OCI-LY3 (cell line): ENCODE results near the gene TMA16.

Source experiments
- EZH2phosphoT487 ChIP-seq: fragments of 200-600 bp; shearing (Covaris generic); IDR thresholded peaks from 2 replicates; pipeline ENCODE4 v1.6.1; 2018; ENCODE audit warnings: antibody characterized with exemption, mixed run types, low read depth
- TF ChIP-seq, protein P1 (sequence below): fragments of 200-600, 300-600 bp; sonication (generic); IDR thresholded peaks from 2 replicates; pipeline ENCODE4 v1.5.1; 2014; ENCODE audit warnings: antibody characterized with exemption, low read length, low read depth

- TF ChIP-seq, protein P1, sequence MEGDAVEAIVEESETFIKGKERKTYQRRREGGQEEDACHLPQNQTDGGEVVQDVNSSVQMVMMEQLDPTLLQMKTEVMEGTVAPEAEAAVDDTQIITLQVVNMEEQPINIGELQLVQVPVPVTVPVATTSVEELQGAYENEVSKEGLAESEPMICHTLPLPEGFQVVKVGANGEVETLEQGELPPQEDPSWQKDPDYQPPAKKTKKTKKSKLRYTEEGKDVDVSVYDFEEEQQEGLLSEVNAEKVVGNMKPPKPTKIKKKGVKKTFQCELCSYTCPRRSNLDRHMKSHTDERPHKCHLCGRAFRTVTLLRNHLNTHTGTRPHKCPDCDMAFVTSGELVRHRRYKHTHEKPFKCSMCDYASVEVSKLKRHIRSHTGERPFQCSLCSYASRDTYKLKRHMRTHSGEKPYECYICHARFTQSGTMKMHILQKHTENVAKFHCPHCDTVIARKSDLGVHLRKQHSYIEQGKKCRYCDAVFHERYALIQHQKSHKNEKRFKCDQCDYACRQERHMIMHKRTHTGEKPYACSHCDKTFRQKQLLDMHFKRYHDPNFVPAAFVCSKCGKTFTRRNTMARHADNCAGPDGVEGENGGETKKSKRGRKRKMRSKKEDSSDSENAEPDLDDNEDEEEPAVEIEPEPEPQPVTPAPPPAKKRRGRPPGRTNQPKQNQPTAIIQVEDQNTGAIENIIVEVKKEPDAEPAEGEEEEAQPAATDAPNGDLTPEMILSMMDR, result no peak
- TF ChIP-seq EZH2phosphoT487, result no peak
These were observed 12.3 kb upstream of the TMA16 start for GRCh38 chr4:163482190-163482589.
